Tibial nerve (tissue), 4 donors: Measurements from ENCODE around the gene ADRM1.

ENCODE experiments used
- CTCF ChIP-seq, 5 experiments: fragments of 200-600 bp in 3 of 5; fragments of 450-650 bp in 2 of 5; sonication (generic) in 3 of 5; IDR thresholded peaks; one replicate each; pipeline ENCODE4 v1.5.1; 2016 to 2019; ENCODE audit warnings: antibody characterized with exemption in 5 of 5, mild to moderate bottlenecking in 3 of 5, moderate library complexity in 2 of 5
- EP300 ChIP-seq, 2 donors: sonication (generic); formaldehyde crosslinking; IDR thresholded peaks; one replicate each; pipeline ENCODE4 v1.6.1; 2017; ENCODE audit warnings: antibody characterized with exemption in 2 of 2, mild to moderate bottlenecking in 1 of 2
- POLR2A ChIP-seq, 2 donors: fragments of 450-650 bp; IDR thresholded peaks; one replicate each; pipeline ENCODE4 v1.6.1; 2017; ENCODE audit warnings: antibody characterized with exemption in 2 of 2, mild to moderate bottlenecking in 2 of 2, moderate library complexity in 2 of 2

DNA sequence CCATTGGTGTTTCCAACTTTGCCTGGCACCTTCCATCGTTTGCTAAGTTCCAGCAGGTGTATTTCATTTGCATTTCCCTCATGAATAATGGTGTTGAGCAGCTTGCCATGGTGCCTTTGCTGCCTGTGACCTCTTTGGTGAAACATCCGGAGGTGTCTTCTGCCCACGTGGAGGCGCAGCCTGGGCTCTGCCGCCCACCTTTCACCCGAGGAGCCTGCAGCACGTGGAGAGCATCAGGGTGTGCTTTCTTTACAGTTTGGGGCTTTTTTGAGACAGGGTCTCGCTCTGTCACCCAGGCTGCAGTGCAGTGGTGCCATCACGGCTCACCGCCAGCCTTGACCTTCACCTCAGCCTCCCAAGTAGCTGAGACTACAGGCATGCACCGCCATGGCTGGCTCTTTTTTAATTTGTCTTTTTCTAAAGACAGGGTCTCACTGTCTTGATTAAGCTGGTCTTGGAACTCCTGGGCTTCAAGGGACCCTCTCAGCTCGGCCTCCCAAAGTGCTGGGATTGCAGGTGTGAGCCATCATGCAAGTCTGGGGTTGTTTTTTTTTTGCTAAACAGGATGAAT is 3.0 kb upstream of the ADRM1 start:
- TF ChIP-seq CTCF (IDR thresholded peaks at IDR 0.05): no peak
- TF ChIP-seq POLR2A (IDR thresholded peaks at IDR 0.05): no peak
- no peak for TF ChIP-seq EP300 (IDR thresholded peaks at IDR 0.05)
